Measurements from ENCODE around the gene HOXB1.

Gene HOXB1

GRCh38 chr17:48571024-48571818, 40.4 kb upstream of the HOXB1 start:
- Mint-ChIP-seq H3K9me3 (no peaks in the 10 kb centered on the region), H3K4me1 (ENCODE audit: low read depth) (peaks cover 25% of the 10 kb centered on the region), H3K27ac (no peak overlapping the region)

GRCh38 chr17:48570325-48571023, 39.7 kb upstream of the HOXB1 start:
- H3K4me3 Mint-ChIP-seq = no peak overlapping the region
- H3K9me3 Mint-ChIP-seq = no peaks in the 10 kb centered on the region
- peaks cover 3% of the 10 kb centered on the region for H3K27me3 Mint-ChIP-seq (ENCODE audit: low read depth)
- no peak overlapping the region for H3K27ac Mint-ChIP-seq
- peaks cover 19% of the 10 kb centered on the region for H3K36me3 Mint-ChIP-seq (ENCODE audit: low read depth)
- H3K4me1 Mint-ChIP-seq (ENCODE audit: low read depth) = peaks cover 19% of the 10 kb centered on the region

More at GRCh38 chr17:48571024-48571818, 40.4 kb upstream of the HOXB1 start:
- no peak overlapping the region for H3K4me3 Mint-ChIP-seq
- peaks cover 3% of the 10 kb centered on the region for H3K27me3 Mint-ChIP-seq (ENCODE audit: low read depth)
- peaks cover 19% of the 10 kb centered on the region for H3K36me3 Mint-ChIP-seq (ENCODE audit: low read depth)

GRCh38 chr17:48569674-48570324, 39.0 kb upstream of the HOXB1 start:
- Mint-ChIP-seq H3K9me3 (no peaks in the 10 kb centered on the region), H3K36me3 (ENCODE audit: low read depth) (peaks cover 19% of the 10 kb centered on the region), H3K27ac (no peak overlapping the region), H3K27me3 (ENCODE audit: low read depth) (peaks cover 5% of the 10 kb centered on the region), H3K4me3 (no peak overlapping the region), H3K4me1 (ENCODE audit: low read depth) (peaks cover 16% of the 10 kb centered on the region)

- no peak overlapping the region for H3K27ac Mint-ChIP-seq
- H3K4me3 Mint-ChIP-seq = no peak overlapping the region
- H3K9me3 Mint-ChIP-seq = no peaks in the 10 kb centered on the region
- H3K27me3 Mint-ChIP-seq (ENCODE audit: low read depth) = peaks cover 8% of the 10 kb centered on the region
- H3K36me3 Mint-ChIP-seq (ENCODE audit: low read depth) = peaks cover 18% of the 10 kb centered on the region
- H3K4me1 Mint-ChIP-seq (ENCODE audit: low read depth) = peaks cover 12% of the 10 kb centered on the region
These were observed 38.4 kb upstream of the HOXB1 start for GRCh38 chr17:48569240-48569582.

- no peak overlapping the region for H3K4me3 Mint-ChIP-seq
- no peaks in the 10 kb centered on the region for H3K9me3 Mint-ChIP-seq
- H3K27ac Mint-ChIP-seq = peak overlapping the region; percentile 10
- peaks cover 10% of the 10 kb centered on the region for H3K4me1 Mint-ChIP-seq (ENCODE audit: low read depth)
- peaks cover 19% of the 10 kb centered on the region for H3K36me3 Mint-ChIP-seq (ENCODE audit: low read depth)
- peaks cover 10% of the 10 kb centered on the region for H3K27me3 Mint-ChIP-seq (ENCODE audit: low read depth)
These were observed 37.9 kb upstream of the HOXB1 start for GRCh38 chr17:48568499-48569239.

- Mint-ChIP-seq H3K4me3 (no peak overlapping the region), H3K9me3 (no peaks in the 10 kb centered on the region), H3K4me1 (ENCODE audit: low read depth) (peaks cover 6% of the 10 kb centered on the region), H3K27me3 (ENCODE audit: low read depth) (peaks cover 11% of the 10 kb centered on the region), H3K36me3 (ENCODE audit: low read depth) (peaks cover 17% of the 10 kb centered on the region), H3K27ac (no peak overlapping the region)
These were observed 37.0 kb upstream of the HOXB1 start for GRCh38 chr17:48567646-48568354.

GRCh38 chr17:48567209-48567608, 36.4 kb upstream of the HOXB1 start:
- Mint-ChIP-seq H3K27me3 (ENCODE audit: low read depth) (peaks cover 12% of the 10 kb centered on the region), H3K9me3 (no peaks in the 10 kb centered on the region), H3K4me3 (no peak overlapping the region), H3K27ac (no peak overlapping the region), H3K36me3 (ENCODE audit: low read depth) (peaks cover 17% of the 10 kb centered on the region), H3K4me1 (ENCODE audit: low read depth) (peaks cover 6% of the 10 kb centered on the region)

- peaks cover 7% of the 10 kb centered on the region for H3K4me1 Mint-ChIP-seq (ENCODE audit: low read depth)
- H3K9me3 Mint-ChIP-seq = no peaks in the 10 kb centered on the region
- H3K4me3 Mint-ChIP-seq = no peak overlapping the region
- H3K27ac Mint-ChIP-seq = no peak overlapping the region
- H3K27me3 Mint-ChIP-seq (ENCODE audit: low read depth) = peaks cover 12% of the 10 kb centered on the region
- H3K36me3 Mint-ChIP-seq (ENCODE audit: low read depth) = peaks cover 15% of the 10 kb centered on the region
These were observed 35.9 kb upstream of the HOXB1 start for GRCh38 chr17:48566717-48567116.

DNA sequence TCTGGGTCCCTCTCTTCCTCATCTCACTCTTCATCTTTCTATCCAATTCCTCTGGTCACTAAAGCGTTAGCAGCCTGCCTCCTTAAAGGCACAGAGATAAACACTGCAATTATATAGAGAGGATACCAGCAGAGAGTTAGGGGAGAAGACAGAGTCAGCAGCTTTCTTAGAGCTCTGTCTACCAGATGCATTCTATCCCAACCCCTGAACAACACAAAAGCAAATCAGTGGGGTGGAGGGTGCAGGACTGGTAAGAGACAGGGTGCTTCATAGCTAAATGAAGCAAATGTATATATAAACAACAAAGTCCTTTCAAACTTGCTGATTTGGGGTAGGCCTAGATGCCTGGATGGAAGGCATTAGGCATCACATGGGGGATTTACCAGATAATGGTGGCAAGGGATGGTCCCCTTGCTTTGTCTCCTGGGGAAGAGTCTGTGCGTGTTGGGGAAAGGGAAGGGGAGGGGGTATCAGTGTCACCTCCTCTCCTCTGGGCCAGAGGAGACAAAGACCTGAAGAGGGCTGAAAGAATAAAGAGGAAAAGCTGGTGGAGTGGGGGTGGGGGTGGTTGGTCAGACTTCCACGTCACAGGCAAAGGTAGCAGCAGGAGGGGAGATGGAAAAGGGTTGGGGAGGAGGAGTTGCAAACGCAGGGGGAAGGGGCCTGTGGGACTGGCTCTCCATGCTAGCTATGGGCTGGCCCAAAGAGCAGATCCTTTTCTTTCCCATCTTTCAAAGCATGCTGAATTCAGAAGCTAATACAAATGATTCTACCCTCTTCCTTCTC, 35.3 kb upstream of the HOXB1 start:
- Mint-ChIP-seq H3K36me3 (ENCODE audit: low read depth) (peaks cover 13% of the 10 kb centered on the region), H3K9me3 (no peaks in the 10 kb centered on the region), H3K27me3 (ENCODE audit: low read depth) (peaks cover 12% of the 10 kb centered on the region), H3K27ac (no peak overlapping the region), H3K4me3 (no peak overlapping the region), H3K4me1 (ENCODE audit: low read depth) (peaks cover 11% of the 10 kb centered on the region)

- Mint-ChIP-seq H3K4me1 (ENCODE audit: low read depth) (peaks cover 11% of the 10 kb centered on the region), H3K4me3 (peak overlapping the region; percentile 6), H3K36me3 (ENCODE audit: low read depth) (peaks cover 11% of the 10 kb centered on the region), H3K27me3 (ENCODE audit: low read depth) (peaks cover 12% of the 10 kb centered on the region), H3K27ac (no peak overlapping the region), H3K9me3 (no peaks in the 10 kb centered on the region)
These were observed 34.3 kb upstream of the HOXB1 start for GRCh38 chr17:48565022-48565554.

DNA sequence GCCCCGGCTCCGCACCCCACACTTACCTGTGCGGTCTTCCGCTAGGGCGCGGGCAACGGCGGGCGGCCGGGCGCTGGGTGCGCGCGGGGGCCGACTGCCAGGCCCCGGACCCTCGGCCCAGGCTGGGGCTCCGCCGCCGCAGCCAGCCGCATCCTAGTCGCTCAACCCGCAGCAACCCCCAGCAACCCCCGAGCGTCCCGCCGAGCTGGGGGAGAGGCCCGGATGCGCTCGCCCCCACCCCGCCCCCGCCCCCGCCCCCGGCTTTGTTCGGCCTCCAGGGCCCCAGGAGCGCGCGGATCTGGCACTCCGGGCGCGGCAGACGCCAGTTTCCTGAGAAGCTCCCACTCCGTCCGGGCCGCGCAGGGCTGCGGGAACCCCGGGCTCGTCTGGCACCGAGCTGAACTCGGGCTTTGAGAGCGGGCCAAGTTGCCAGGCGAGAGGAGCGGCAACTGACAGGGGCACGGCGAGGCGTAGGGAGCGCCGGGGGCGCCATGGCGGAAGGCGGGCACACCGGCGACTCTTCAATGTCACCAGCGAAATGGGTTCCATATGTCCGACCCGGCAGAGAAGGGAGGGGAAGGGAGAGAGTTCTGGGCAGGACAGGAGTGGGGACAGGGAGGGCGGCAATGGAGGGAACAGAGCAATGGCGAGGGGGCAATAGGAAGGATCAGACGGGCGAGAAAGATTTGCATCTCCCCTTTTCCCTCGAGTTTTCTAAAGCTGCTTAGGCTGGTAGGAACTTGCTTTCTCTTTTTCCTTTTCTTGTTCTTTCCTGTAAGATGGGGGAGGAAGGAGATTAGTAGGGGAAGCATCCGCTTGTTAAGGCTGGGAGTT, 33.6 kb upstream of the HOXB1 start:
- peaks cover 11% of the 10 kb centered on the region for H3K36me3 Mint-ChIP-seq (ENCODE audit: low read depth)
- H3K4me1 Mint-ChIP-seq (ENCODE audit: low read depth) = peaks cover 11% of the 10 kb centered on the region
- no peak overlapping the region for H3K27ac Mint-ChIP-seq
- peak overlapping the region; percentile 6 for H3K4me3 Mint-ChIP-seq
- peaks cover 12% of the 10 kb centered on the region for H3K27me3 Mint-ChIP-seq (ENCODE audit: low read depth)
- no peaks in the 10 kb centered on the region for H3K9me3 Mint-ChIP-seq

DNA sequence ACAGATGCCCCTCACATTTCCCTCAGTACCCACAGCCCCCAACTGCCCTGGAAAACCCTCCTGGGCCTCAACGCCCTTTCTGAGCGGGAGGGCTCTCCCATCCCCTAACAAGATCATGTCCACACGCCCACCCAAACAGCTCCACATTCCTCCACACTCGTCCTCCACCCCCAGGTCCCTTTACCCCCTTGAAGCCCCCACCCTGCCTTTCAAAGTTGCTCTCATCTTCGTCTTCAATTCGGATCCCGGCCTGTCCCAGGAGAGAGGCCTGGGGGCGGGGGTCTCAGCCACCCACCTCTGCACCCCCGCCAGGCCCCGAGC, 33.0 kb upstream of the HOXB1 start:
- Mint-ChIP-seq H3K9me3 (no peaks in the 10 kb centered on the region), H3K36me3 (ENCODE audit: low read depth) (peaks cover 12% of the 10 kb centered on the region), H3K27ac (no peak overlapping the region), H3K4me1 (ENCODE audit: low read depth) (peaks cover 11% of the 10 kb centered on the region), H3K4me3 (no peak overlapping the region), H3K27me3 (ENCODE audit: low read depth) (peaks cover 17% of the 10 kb centered on the region)
